GM11168 (cell line): ENCODE measurements around the gene BEGAIN.

Experiments
- in situ Hi-C: fragments of 300-500 bp; cut with MboI; formaldehyde crosslinking; loops from one replicate; pipeline ENCODE4 v1.12.0; 2022; ENCODE audit warnings: low sequenced_read_pairs; ENCODE audit not compliant: unreplicated experiment

BEGAIN gene

GRCh38 chr14:100616854-100617409, 29.7 kb upstream of the BEGAIN start:
- in situ Hi-C loops: no loop called here

- in situ Hi-C loops: no loop called here
Measured at GRCh38 chr14:100615736-100616695, 28.8 kb upstream of the BEGAIN start.

- in situ Hi-C loops: no loop called here
Measured at GRCh38 chr14:100614803-100615202, 27.6 kb upstream of the BEGAIN start.

- in situ Hi-C loops: no loop called here
Measured at GRCh38 chr14:100612986-100613385, 25.8 kb upstream of the BEGAIN start.

- in situ Hi-C loops: no loop called here
Measured at GRCh38 chr14:100611811-100612480, 24.7 kb upstream of the BEGAIN start.

- in situ Hi-C loops: no loop called here
Measured at GRCh38 chr14:100610511-100611217, 23.4 kb upstream of the BEGAIN start.

GRCh38 chr14:100609941-100610391, 22.7 kb upstream of the BEGAIN start:
- in situ Hi-C loops: no loop called here

GRCh38 chr14:100609331-100609870, 22.2 kb upstream of the BEGAIN start:
- in situ Hi-C loops: no loop called here

GRCh38 chr14:100608586-100609330, 21.5 kb upstream of the BEGAIN start:
- in situ Hi-C loops: no loop called here

GRCh38 chr14:100608064-100608463, 20.8 kb upstream of the BEGAIN start:
- in situ Hi-C loops: no loop called here

- in situ Hi-C loops: no loop called here
Measured at GRCh38 chr14:100607611-100607956, 20.4 kb upstream of the BEGAIN start.

- in situ Hi-C loops: no loop called here
Measured at GRCh38 chr14:100606687-100607610, 19.7 kb upstream of the BEGAIN start.

GRCh38 chr14:100605706-100606686, 18.8 kb upstream of the BEGAIN start:
- in situ Hi-C loops: no loop called here

- in situ Hi-C loops: no loop called here
Measured at GRCh38 chr14:100605230-100605629, 18.0 kb upstream of the BEGAIN start.

GRCh38 chr14:100604709-100605108, 17.5 kb upstream of the BEGAIN start:
- in situ Hi-C loops: no loop called here

- in situ Hi-C loops: no loop called here
Measured at GRCh38 chr14:100604121-100604501, 16.9 kb upstream of the BEGAIN start.

- in situ Hi-C loops: no loop called here
Measured at GRCh38 chr14:100603341-100604120, 16.3 kb upstream of the BEGAIN start.
